Measurements from ENCODE around the gene TGM3.

- TF ChIP-seq CTCF (IDR thresholded peaks at IDR 0.05) (no peak), POLR2A (IDR thresholded peaks at IDR 0.05) (no peak)
Measured at GRCh38 chr20:2342243-2342642, 46.4 kb downstream of the TGM3 start.

All from lower leg skin (tissue), 3 donors.